Mucosa of descending colon (tissue), 3 donors: ENCODE data around the gene KCNG2. TPM values are rescaled to one million over a fixed set of nuclear protein-coding genes. Genes with fewer than 3 reads are reported as not detected.

Experiments used
- ATAC-seq: fragments of 200-7000 bp; cut with Tn5 transposase; one replicate; pipeline ENCODE4 v1.9.1; 2020; ENCODE audit warnings: mild to moderate bottlenecking, moderate library complexity
- DNase-seq, 3 donors: peaks; one replicate each; pipeline ENCODE4 v3.0.0-alpha.2; 2020
- H3K36me3 ChIP-seq: fragments of 200-600 bp; one replicate; pipeline ENCODE4 v1.8.0; 2021; ENCODE audit warnings: low read depth, mild to moderate bottlenecking
- H3K4me1 ChIP-seq: fragments of 200-600 bp; one replicate; pipeline ENCODE4 v1.8.0; 2021; ENCODE audit warnings: low read depth, mild to moderate bottlenecking
- H3K4me3 ChIP-seq: fragments of 200-600 bp; one replicate; pipeline ENCODE4 v1.8.0; 2021; ENCODE audit warnings: mild to moderate bottlenecking
- H3K9me3 ChIP-seq: fragments of 200-600 bp; one replicate; pipeline ENCODE4 v1.8.0; 2021; ENCODE audit warnings: mild to moderate bottlenecking
- CTCF ChIP-seq: fragments of 200-600 bp; IDR thresholded peaks from one replicate; pipeline ENCODE4 v1.8.0; 2022; ENCODE audit warnings: antibody characterized with exemption, mild to moderate bottlenecking
- intact Hi-C, 2 donors: fragments of 100-400 bp; cut with DNase I in 1 of 2; cut with micrococcal nuclease in 1 of 2; formaldehyde crosslinking; loops; one replicate each; pipeline versions ENCODE4 v1.11.0 to v1.11.1; 2022; cut with DNase I, micrococcal nuclease
- total RNA-seq, 3 donors: library from RNA; stranded (reverse); fragmentation: NEBNext Ultra II Directional in 2 of 3; extraction: Animal tissue kit (Norgen Biotek cat#: 25700) in 2 of 3; gene quantifications; one replicate each; pipeline versions ENCODE4 v1.2.1 to v1.2.4, GENCODE V29; 2021 to 2023
- donor health status: DM: no; HTN: no; CAD: no; lungs with moderate emphysema.
- donor health status: DM: no; HTN: no; CAD: no.
- donor health status: DM: no; HTN: yes; CAD: no.

Gene KCNG2
- total RNA-seq, 3 donors from 2014 or later: 0.19 TPM; not detected in 2

GRCh38 chr18:79850731-79851130 lies 53.0 kb downstream of the KCNG2 start:
- ATAC-seq (no peak), DNase-seq (no peak)
- H3K4me3 ChIP-seq: no peak overlapping the region
- no peaks in the 10 kb centered on the region for H3K4me1 ChIP-seq
- intact Hi-C loops: no loop called here
- no peak for TF ChIP-seq CTCF
- H3K36me3 ChIP-seq: no peaks in the 10 kb centered on the region
- H3K9me3 ChIP-seq: no peaks in the 10 kb centered on the region

- Histone ChIP-seq H3K9me3 (no peaks in the 10 kb centered on the region), H3K36me3 (no peaks in the 10 kb centered on the region), H3K4me1 (no peaks in the 10 kb centered on the region), H3K4me3 (no peak overlapping the region)
- intact Hi-C loops: no loop called here
- DNase-seq (no peak), ATAC-seq (no peak)
- TF ChIP-seq CTCF: no peak
Observed at GRCh38 chr18:79851489-79851888, 53.8 kb downstream of the KCNG2 start.

- H3K4me1 ChIP-seq: no peaks in the 10 kb centered on the region
- DNase-seq (no peak), ATAC-seq (no peak)
- H3K36me3 ChIP-seq: no peaks in the 10 kb centered on the region
- H3K4me3 ChIP-seq: no peak overlapping the region
- intact Hi-C loops: no loop called here
- H3K9me3 ChIP-seq: no peaks in the 10 kb centered on the region
- TF ChIP-seq CTCF: no peak
Observed at GRCh38 chr18:79851950-79852349, 54.2 kb downstream of the KCNG2 start.

- intact Hi-C loops: no loop called here
- no peaks in the 10 kb centered on the region for H3K4me1 ChIP-seq
- no peak overlapping the region for H3K4me3 ChIP-seq
- H3K9me3 ChIP-seq: no peaks in the 10 kb centered on the region
- no peak for DNase-seq
- H3K36me3 ChIP-seq: no peaks in the 10 kb centered on the region
- TF ChIP-seq CTCF: no peak
- ATAC-seq: no peak
Observed at GRCh38 chr18:79852561-79853302, 55.0 kb downstream of the KCNG2 start.

- no peak for TF ChIP-seq CTCF
- DNase-seq (no peak), ATAC-seq (no peak)
- Histone ChIP-seq H3K36me3 (no peaks in the 10 kb centered on the region), H3K9me3 (no peaks in the 10 kb centered on the region), H3K4me3 (no peak overlapping the region), H3K4me1 (no peaks in the 10 kb centered on the region)
- intact Hi-C loops: no loop called here
Observed at GRCh38 chr18:79853303-79853992, 55.7 kb downstream of the KCNG2 start.
